GM23338 (cell line): ENCODE data around the gene GRM8. TPM values are rescaled to one million over a fixed set of nuclear protein-coding genes. Genes with fewer than 3 reads are reported as not detected.

ENCODE experiments used
- ATAC-seq: fragments of 200-7000 bp; cut with Tn5 transposase; 3 replicates; pipeline ENCODE4 v1.9.1; 2020
- DNase-seq: peaks from one replicate; pipeline ENCODE4 v3.0.0-alpha.2; 2015; ENCODE audit warnings: low spot score
- H2AFZ ChIP-seq: fragments of 200-600 bp; sonication (generic); 2 replicates; pipeline ENCODE4 v1.8.0; 2016; ENCODE audit warnings: antibody characterized with exemption, mild to moderate bottlenecking, moderate library complexity
- H3F3A ChIP-seq: fragments of 200-600 bp; sonication (generic); replicated peaks from 2 replicates; pipeline ENCODE4 v1.8.0; 2017; ENCODE audit warnings: antibody characterized with exemption, mixed run types, low read depth
- H3K27ac ChIP-seq: fragments of 200-600 bp; sonication (generic); 2 replicates; pipeline ENCODE4 v1.6.1; 2016; ENCODE audit warnings: low read depth
- H3K27me3 ChIP-seq: fragments of 200-600 bp; sonication (generic); 2 replicates; pipeline ENCODE4 v1.8.0; 2016; ENCODE audit warnings: mild to moderate bottlenecking, mixed run types, moderate library complexity; ENCODE audit not compliant: insufficient read depth
- H3K36me3 ChIP-seq: fragments of 200-600 bp; sonication (generic); 2 replicates; pipeline ENCODE4 v1.8.0; 2016; ENCODE audit warnings: mild to moderate bottlenecking; ENCODE audit not compliant: insufficient read depth
- H3K4me1 ChIP-seq: fragments of 200-600 bp; sonication (generic); 2 replicates; pipeline ENCODE4 v1.8.0; 2016; ENCODE audit warnings: mild to moderate bottlenecking, moderate library complexity; ENCODE audit not compliant: insufficient read depth
- H3K4me2 ChIP-seq: fragments of 200-600 bp; sonication (generic); 2 replicates; pipeline ENCODE4 v1.7.1; 2017; ENCODE audit warnings: mixed run types
- H3K4me3 ChIP-seq: fragments of 200-600 bp; sonication (generic); 2 replicates; pipeline ENCODE4 v1.6.1; 2016; ENCODE audit warnings: mixed run types
- H3K79me2 ChIP-seq: fragments of 200-600 bp; sonication (generic); replicated peaks from 2 replicates; pipeline ENCODE4 v1.8.0; 2017; ENCODE audit warnings: mild to moderate bottlenecking; ENCODE audit not compliant: insufficient read depth
- H3K9me2 ChIP-seq: fragments of 200-600 bp; sonication (generic); 2 replicates; pipeline ENCODE4 v1.8.0; 2017; ENCODE audit not compliant: insufficient read depth
- H4K20me1 ChIP-seq: fragments of 200-600 bp; sonication (generic); replicated peaks from 2 replicates; pipeline ENCODE4 v1.8.0; 2017; ENCODE audit warnings: mild to moderate bottlenecking; ENCODE audit not compliant: insufficient read depth
- H3K27ac Mint-ChIP-seq: 2 replicates; pipeline ENCODE4 v1.8.0; 2020; ENCODE audit warnings: inconsistent platforms, mild to moderate bottlenecking, moderate library complexity, mixed read lengths
- H3K27me3 Mint-ChIP-seq: 3 replicates; pipeline ENCODE4 v1.8.0; 2022; ENCODE audit warnings: low read depth, mild to moderate bottlenecking, moderate library complexity, mixed read lengths, inconsistent platforms; ENCODE audit not compliant: insufficient read depth, poor library complexity
- H3K36me3 Mint-ChIP-seq: 3 replicates; pipeline ENCODE4 v1.8.0; 2021; ENCODE audit warnings: low read depth, mild to moderate bottlenecking, inconsistent platforms, moderate library complexity, mixed read lengths
- H3K4me1 Mint-ChIP-seq: 3 replicates; pipeline ENCODE4 v1.8.0; 2020; ENCODE audit warnings: mild to moderate bottlenecking, inconsistent platforms, mixed read lengths
- H3K4me3 Mint-ChIP-seq: 3 replicates; pipeline ENCODE4 v1.8.0; 2021; ENCODE audit warnings: moderate library complexity, mild to moderate bottlenecking, inconsistent platforms, mixed read lengths
- H3K9me3 Mint-ChIP-seq: 3 replicates; pipeline ENCODE4 v1.8.0; 2020; ENCODE audit warnings: moderate library complexity, mild to moderate bottlenecking, inconsistent platforms, mixed read lengths
- CREB1 ChIP-seq: fragments of 250-450 bp; sonication (Bioruptor Pico); IDR thresholded peaks from 2 replicates; pipeline ENCODE4 v1.5.0; 2020; ENCODE audit warnings: low read depth, mild to moderate bottlenecking, moderate library complexity
- CTCF ChIP-seq, 2 experiments: fragments of 200-600 bp in 1 of 2; sonication (generic) in 1 of 2; conservative IDR thresholded peaks; 2 replicates each; pipeline versions ENCODE4 v1.5.1 to v1.6.1; 2016 to 2017; ENCODE audit warnings: antibody characterized with exemption in 2 of 2, low read depth in 2 of 2, mild to moderate bottlenecking in 2 of 2, moderate library complexity in 1 of 2
- ETS1 ChIP-seq: IDR thresholded peaks from 2 replicates; pipeline ENCODE4 v1.6.1; 2016; ENCODE audit warnings: antibody characterized with exemption
- EZH2 ChIP-seq: fragments of 200-600 bp; sonication (generic); IDR thresholded peaks from one replicate; pipeline ENCODE4 v1.8.0; 2017; ENCODE audit warnings: antibody characterized with exemption, mild to moderate bottlenecking, low read depth; ENCODE audit not compliant: unreplicated experiment
- EZH2phosphoT487 ChIP-seq: fragments of 200-600 bp; sonication (generic); IDR thresholded peaks from one replicate; pipeline ENCODE4 v1.8.1; 2018; ENCODE audit warnings: antibody characterized with exemption; ENCODE audit not compliant: unreplicated experiment
- JUNB ChIP-seq: IDR thresholded peaks from one replicate; pipeline ENCODE4 v1.6.1; 2016; ENCODE audit warnings: antibody characterized with exemption; ENCODE audit not compliant: unreplicated experiment
- NANOG ChIP-seq: IDR thresholded peaks from 2 replicates; pipeline ENCODE4 v1.6.1; 2016; ENCODE audit warnings: antibody characterized with exemption, borderline replicate concordance
- POLR2AphosphoS5 ChIP-seq: IDR thresholded peaks from 2 replicates; pipeline ENCODE4 v1.6.1; 2016; ENCODE audit warnings: antibody characterized with exemption, low read depth
- REST ChIP-seq: IDR thresholded peaks from one replicate; pipeline ENCODE4 v1.6.1; 2018; ENCODE audit warnings: antibody characterized with exemption; ENCODE audit not compliant: unreplicated experiment
- STAT1 ChIP-seq: IDR thresholded peaks from one replicate; pipeline ENCODE4 v1.6.1; 2016; ENCODE audit warnings: antibody characterized with exemption; ENCODE audit not compliant: unreplicated experiment
- ZNF114 ChIP-seq: fragments of 250-450 bp; sonication (Bioruptor Pico); IDR thresholded peaks from 2 replicates; pipeline ENCODE4 v1.5.0; 2020; ENCODE audit warnings: mild to moderate bottlenecking, moderate library complexity
- ZNF331 ChIP-seq: fragments of 250-450 bp; sonication (Bioruptor Pico); IDR thresholded peaks from 2 replicates; pipeline ENCODE4 v1.5.0; 2020; ENCODE audit warnings: low read depth, mild to moderate bottlenecking, moderate library complexity
- polyA plus RNA-seq: library from polyadenylated mRNA; unstranded; fragments of >200 nt; fragmentation: Nextera tagmentation; extraction: Ambion mirVana; gene quantifications from 2 replicates; pipeline ENCODE4 v1.2.1, GENCODE V29; 2016
- total RNA-seq: library from RNA; depleted of rRNA; stranded (reverse); fragments of >200 nt; shearing (Covaris generic); gene quantifications from 2 replicates; pipeline ENCODE4 v1.2.3, GENCODE V29; 2014

GRM8 gene
- total and polyA plus RNA-seq, 2 experiments from 2014 or later: 1.9 to 6.6 TPM

GRCh38 chr7:126685596-126685995, 567.1 kb downstream of the GRM8 start:
- H3K27ac Mint-ChIP-seq: no peak overlapping the region
- H3K4me2 ChIP-seq: no peak overlapping the region
- H4K20me1 ChIP-seq: no peaks in the 10 kb centered on the region
- ATAC-seq: no peak
- 0 out of 2 replicates have a peak, but pooled peaks cover 6% of the 10 kb centered on the region for H3K4me1 ChIP-seq
- H3K9me2 ChIP-seq: no peaks in the 10 kb centered on the region
- peaks cover 24% of the 10 kb centered on the region for H3K4me1 Mint-ChIP-seq
- no peak overlapping the region for H3K27ac ChIP-seq
- H3K4me3 Mint-ChIP-seq: no peak overlapping the region
- H2AFZ ChIP-seq: no peak overlapping the region
- no peaks in the 10 kb centered on the region for H3K36me3 ChIP-seq
- H3K27me3 ChIP-seq: no peaks in the 10 kb centered on the region
- no peaks in the 10 kb centered on the region for H3K79me2 ChIP-seq
- no peak for DNase-seq
- H3K4me3 ChIP-seq: no peak overlapping the region
- TF ChIP-seq CTCF (conservative IDR thresholded peaks at IDR 0.05; ENCODE audit: low read depth in 2 of 2): no peak
- TF ChIP-seq CREB1 (CRISPR knock-in tag): no peak
- no peak for TF ChIP-seq JUNB
- TF ChIP-seq EZH2: no peak
- no peak for TF ChIP-seq ZNF331 (CRISPR knock-in tag)
- no peak for TF ChIP-seq POLR2AphosphoS5
- H3K27me3 Mint-ChIP-seq: peaks cover 7% of the 10 kb centered on the region
- H3K36me3 Mint-ChIP-seq: peaks cover 16% of the 10 kb centered on the region
- peaks cover 18% of the 10 kb centered on the region for H3K9me3 Mint-ChIP-seq
- H3F3A ChIP-seq: no peaks in the 10 kb centered on the region

DNA sequence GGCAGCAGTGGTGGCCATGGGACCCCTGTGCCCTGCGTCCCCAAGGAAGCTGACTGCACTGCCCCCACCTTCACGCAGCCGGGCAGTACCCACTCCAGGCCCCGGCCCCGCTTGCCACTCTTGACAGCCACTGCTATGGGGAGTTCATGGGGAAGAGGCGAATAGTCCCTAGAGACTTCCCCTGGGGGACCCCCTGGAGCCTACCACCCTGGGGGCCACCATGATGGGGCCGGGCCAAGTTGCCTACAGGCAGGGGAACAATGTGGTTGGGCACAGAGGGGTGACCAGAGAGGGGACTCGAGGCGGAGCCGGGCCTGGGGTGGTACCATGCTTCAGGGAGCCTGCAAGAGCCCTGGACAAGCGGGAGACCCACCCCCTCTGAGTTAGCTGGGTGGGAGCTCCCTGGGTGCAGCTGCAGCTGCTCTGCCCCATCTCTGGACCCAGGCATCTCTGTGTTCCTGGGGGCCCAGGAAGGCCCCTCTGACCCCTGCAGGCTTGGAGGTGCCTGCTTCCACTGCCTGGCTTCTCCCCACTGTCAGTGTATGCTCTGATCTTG, 567.6 kb downstream of the GRM8 start:
- H3K27me3 ChIP-seq: no peaks in the 10 kb centered on the region
- no peaks in the 10 kb centered on the region for H3K79me2 ChIP-seq
- H3K9me2 ChIP-seq: no peaks in the 10 kb centered on the region
- Mint-ChIP-seq H3K36me3 (peaks cover 12% of the 10 kb centered on the region), H3K4me1 (peaks cover 24% of the 10 kb centered on the region), H3K9me3 (peaks cover 13% of the 10 kb centered on the region), H3K27me3 (peaks cover 7% of the 10 kb centered on the region), H3K27ac (no peak overlapping the region), H3K4me3 (no peak overlapping the region)
- no peak overlapping the region for H3K27ac ChIP-seq
- H2AFZ ChIP-seq: no peak overlapping the region
- H4K20me1 ChIP-seq: no peaks in the 10 kb centered on the region
- H3K4me1 ChIP-seq: 0 out of 2 replicates have a peak, but pooled peaks cover 6% of the 10 kb centered on the region
- no peaks in the 10 kb centered on the region for H3K36me3 ChIP-seq
- H3K4me3 ChIP-seq: no peak overlapping the region
- no peak for ATAC-seq
- H3K4me2 ChIP-seq: no peak overlapping the region
- no peak for DNase-seq
- no peaks in the 10 kb centered on the region for H3F3A ChIP-seq
- TF ChIP-seq STAT1 (no peak), REST (no peak), CTCF (conservative IDR thresholded peaks at IDR 0.05; ENCODE audit: low read depth in 2 of 2) (no peak), ETS1 (no peak), EZH2phosphoT487 (no peak), ZNF114 (CRISPR knock-in tag) (no peak), EZH2 (no peak), JUNB (no peak), POLR2AphosphoS5 (no peak), NANOG (no peak), CREB1 (CRISPR knock-in tag) (no peak), ZNF331 (CRISPR knock-in tag) (no peak)
